HG02870 (cell line): ENCODE measurements around the gene TBL3.
"Not testable (repeated sequence)": the region's sequence is repeated elsewhere in the genome, so short reads cannot be mapped to it uniquely, and the experiment has no call there.

Experiments
- ATAC-seq: cut with Tn5 transposase; IDR thresholded peaks from one replicate; pipeline ENCODE4 v1.9.1; 2021; ENCODE audit warnings: mild to moderate bottlenecking, moderate library complexity; ENCODE audit not compliant: unreplicated experiment

Gene TBL3

GRCh38 chr16:1998852-1999801 lies 27.3 kb downstream of the TBL3 start:
- ATAC-seq = no peak

GRCh38 chr16:1999866-2000514 lies 28.1 kb downstream of the TBL3 start:
- ATAC-seq = no peak

- no peak for ATAC-seq
Measured at GRCh38 chr16:2001035-2001434, 29.2 kb downstream of the TBL3 start.

- no peak for ATAC-seq
Measured at GRCh38 chr16:2001456-2002355, 29.9 kb downstream of the TBL3 start.

GRCh38 chr16:2002406-2003230 lies 30.8 kb downstream of the TBL3 start:
- no peak for ATAC-seq

- no peak for ATAC-seq
Measured at GRCh38 chr16:2003231-2003826, 31.5 kb downstream of the TBL3 start.

GRCh38 chr16:2003827-2004641 lies 32.2 kb downstream of the TBL3 start:
- ATAC-seq = peak; percentile 54

- ATAC-seq = no peak
Measured at GRCh38 chr16:2004795-2005517, 33.1 kb downstream of the TBL3 start.

- no peak for ATAC-seq
Measured at GRCh38 chr16:2005646-2006045, 33.8 kb downstream of the TBL3 start.

- ATAC-seq = no peak
Measured at GRCh38 chr16:2006317-2006716, 34.5 kb downstream of the TBL3 start.

- no peak for ATAC-seq
Measured at GRCh38 chr16:2007081-2007836, 35.4 kb downstream of the TBL3 start.

GRCh38 chr16:2008009-2008526 lies 36.2 kb downstream of the TBL3 start:
- ATAC-seq = no peak

- peak; percentile 15 for ATAC-seq
Measured at GRCh38 chr16:2008631-2009163, 36.8 kb downstream of the TBL3 start.

GRCh38 chr16:2009164-2009711 lies 37.4 kb downstream of the TBL3 start:
- ATAC-seq = peak; percentile 28

- peak; percentile 67 for ATAC-seq
Measured at GRCh38 chr16:2009791-2010510, 38.1 kb downstream of the TBL3 start, which contains the start of gene ZNF598. ZNF598 (minus strand) TSS chr16:2009821.

GRCh38 chr16:2011726-2012125 lies 39.9 kb downstream of the TBL3 start:
- not testable (repeated sequence) for ATAC-seq
